Measurements from ENCODE around the gene KLHL3. TPM values are rescaled to one million over a fixed set of nuclear protein-coding genes. Genes with fewer than 3 reads are reported as not detected.

Gene KLHL3
- total and polyA plus RNA-seq, 2 experiments from 2014 or later, result 4.9 to 10.8 TPM

GRCh38 chr5:137639645-137640044 is 96.2 kb downstream of the KLHL3 start:
- Histone ChIP-seq H3K4me1 (ENCODE audit: insufficient read depth) (no peaks in the 10 kb centered on the region), H3K4me2 (no peak overlapping the region), H3K9me2 (ENCODE audit: insufficient read depth) (no peaks in the 10 kb centered on the region), H3F3A (replicated peaks; ENCODE audit: low read depth) (no peaks in the 10 kb centered on the region), H2AFZ (no peak overlapping the region), H3K27ac (ENCODE audit: low read depth) (no peak overlapping the region), H4K20me1 (replicated peaks; ENCODE audit: insufficient read depth) (no peaks in the 10 kb centered on the region), H3K27me3 (ENCODE audit: insufficient read depth) (no peaks in the 10 kb centered on the region), H3K36me3 (ENCODE audit: insufficient read depth) (no peaks in the 10 kb centered on the region), H3K79me2 (replicated peaks; ENCODE audit: insufficient read depth) (no peaks in the 10 kb centered on the region), H3K4me3 (no peak overlapping the region)
- Mint-ChIP-seq H3K4me1 (no peaks in the 10 kb centered on the region), H3K27ac (no peak overlapping the region), H3K4me3 (no peak overlapping the region), H3K9me3 (no peaks in the 10 kb centered on the region), H3K27me3 (ENCODE audit: insufficient read depth, low read depth, poor library complexity) (no peaks in the 10 kb centered on the region), H3K36me3 (ENCODE audit: low read depth) (peaks cover 19% of the 10 kb centered on the region; the same call in 2 of the 3 replicates)
- no peak for ATAC-seq
- TF ChIP-seq ETS1 (IDR thresholded peaks at IDR 0.05) (no peak), CREB1 (CRISPR knock-in tag; IDR thresholded peaks at IDR 0.05; ENCODE audit: low read depth) (no peak), EZH2phosphoT487 (IDR thresholded peaks at IDR 0.05; ENCODE audit: unreplicated experiment) (no peak), NANOG (IDR thresholded peaks at IDR 0.05; ENCODE audit: borderline replicate concordance) (no peak), ZNF331 (CRISPR knock-in tag; IDR thresholded peaks at IDR 0.05; ENCODE audit: low read depth) (no peak), EZH2 (IDR thresholded peaks at IDR 0.05; ENCODE audit: low read depth, unreplicated experiment) (no peak), REST (IDR thresholded peaks at IDR 0.05; ENCODE audit: unreplicated experiment) (no peak), CTCF (conservative IDR thresholded peaks at IDR 0.05; ENCODE audit: low read depth in 2 of 2) (no peak), JUNB (IDR thresholded peaks at IDR 0.05; ENCODE audit: unreplicated experiment) (no peak)
- DNase-seq (ENCODE audit: low spot score), result no peak

GRCh38 chr5:137638841-137639240 is 97.0 kb downstream of the KLHL3 start:
- Histone ChIP-seq H3K4me1 (ENCODE audit: insufficient read depth) (no peaks in the 10 kb centered on the region), H3K79me2 (replicated peaks; ENCODE audit: insufficient read depth) (no peaks in the 10 kb centered on the region), H2AFZ (no peak overlapping the region), H3K36me3 (ENCODE audit: insufficient read depth) (no peaks in the 10 kb centered on the region), H4K20me1 (replicated peaks; ENCODE audit: insufficient read depth) (no peaks in the 10 kb centered on the region), H3K27ac (ENCODE audit: low read depth) (no peak overlapping the region), H3K4me2 (no peak overlapping the region), H3K27me3 (ENCODE audit: insufficient read depth) (no peaks in the 10 kb centered on the region), H3F3A (replicated peaks; ENCODE audit: low read depth) (no peaks in the 10 kb centered on the region), H3K9me2 (ENCODE audit: insufficient read depth) (no peaks in the 10 kb centered on the region), H3K4me3 (no peak overlapping the region)
- DNase-seq (ENCODE audit: low spot score), result no peak
- H3K4me1 Mint-ChIP-seq, result no peaks in the 10 kb centered on the region
- H3K27ac Mint-ChIP-seq, result no peak overlapping the region
- ATAC-seq, result no peak
- peaks cover 24% of the 10 kb centered on the region; the same call in 2 of the 3 replicates for H3K36me3 Mint-ChIP-seq (ENCODE audit: low read depth)
- TF ChIP-seq EZH2 (IDR thresholded peaks at IDR 0.05; ENCODE audit: low read depth, unreplicated experiment), result no peak
- no peak overlapping the region for H3K4me3 Mint-ChIP-seq
- H3K9me3 Mint-ChIP-seq, result no peaks in the 10 kb centered on the region
- no peaks in the 10 kb centered on the region for H3K27me3 Mint-ChIP-seq (ENCODE audit: insufficient read depth, low read depth, poor library complexity)

Data from GM23338 (cell line).